ENCODE measurements around the gene SLC2A11. TPM values are rescaled to one million over a fixed set of nuclear protein-coding genes. Genes with fewer than 3 reads are reported as not detected.
"Not testable (repeated sequence)": the region's sequence is repeated elsewhere in the genome, so short reads cannot be mapped to it uniquely, and the experiment has no call there.

The SLC2A11 gene
- total RNA-seq, 1 donor from 2014 or later: 24.0 TPM

GRCh38 chr22:23847310-23847920 lies 10.3 kb upstream of the SLC2A11 start:
- DNase-seq (ENCODE audit: low spot score): no peak

GRCh38 chr22:23847991-23848864 lies 9.4 kb upstream of the SLC2A11 start:
- DNase-seq (ENCODE audit: low spot score): no peak

- DNase-seq (ENCODE audit: low spot score): peak; percentile 86
Observed at GRCh38 chr22:23849009-23850006, 8.4 kb upstream of the SLC2A11 start.

- peak; percentile 62 for DNase-seq (ENCODE audit: low spot score)
Observed at GRCh38 chr22:23850136-23850611, 7.5 kb upstream of the SLC2A11 start.

- DNase-seq (ENCODE audit: low spot score): peak; percentile 32
Observed at GRCh38 chr22:23856721-23857605, 712 bp upstream of the SLC2A11 start.

GRCh38 chr22:23858484-23858815 lies 775 bp downstream of the SLC2A11 start:
- DNase-seq (ENCODE audit: low spot score): no peak

- no peak for DNase-seq (ENCODE audit: low spot score)
Observed at GRCh38 chr22:23859201-23859600, 1.5 kb downstream of the SLC2A11 start.

GRCh38 chr22:23860187-23860586 lies 2.5 kb downstream of the SLC2A11 start:
- DNase-seq (ENCODE audit: low spot score): not testable (repeated sequence)

- DNase-seq (ENCODE audit: low spot score): no peak
Observed at GRCh38 chr22:23862103-23862502, 4.4 kb downstream of the SLC2A11 start.

- DNase-seq (ENCODE audit: low spot score): not testable (repeated sequence)
Observed at GRCh38 chr22:23864499-23865154, 7.0 kb downstream of the SLC2A11 start.

GRCh38 chr22:23868580-23868979 lies 10.9 kb downstream of the SLC2A11 start:
- DNase-seq (ENCODE audit: low spot score): no peak

- no peak for DNase-seq (ENCODE audit: low spot score)
Observed at GRCh38 chr22:23874871-23875270, 17.2 kb downstream of the SLC2A11 start.

GRCh38 chr22:23875801-23876200 lies 18.1 kb downstream of the SLC2A11 start:
- DNase-seq (ENCODE audit: low spot score): no peak

- no peak for DNase-seq (ENCODE audit: low spot score)
Observed at GRCh38 chr22:23877566-23877965, 19.9 kb downstream of the SLC2A11 start.

GRCh38 chr22:23878219-23878618 lies 20.5 kb downstream of the SLC2A11 start:
- DNase-seq (ENCODE audit: low spot score): no peak

GRCh38 chr22:23882370-23882769 lies 24.7 kb downstream of the SLC2A11 start:
- DNase-seq (ENCODE audit: low spot score): no peak

- no peak for DNase-seq (ENCODE audit: low spot score)
Observed at GRCh38 chr22:23883658-23884057, 26.0 kb downstream of the SLC2A11 start.

- no peak for DNase-seq (ENCODE audit: low spot score)
Observed at GRCh38 chr22:23884140-23884539, 26.5 kb downstream of the SLC2A11 start.

- DNase-seq (ENCODE audit: low spot score): no peak
Observed at GRCh38 chr22:23888615-23889401, 31.1 kb downstream of the SLC2A11 start.

- no peak for DNase-seq (ENCODE audit: low spot score)
Observed at GRCh38 chr22:23889620-23890019, 31.9 kb downstream of the SLC2A11 start.

Data from mucosa of gallbladder (tissue), 1 donor.